Hematopoietic multipotent progenitor cell treated with erythropoietin and hydrocortisone succinate and interleukin-3 and kit ligand, for 4 days (in vitro differentiated cells): ENCODE data around the gene SLC44A1.

ENCODE experiments used
- DNase-seq: peaks from one replicate; pipeline ENCODE4 v3.0.0-alpha.2; 2015

The SLC44A1 gene

GRCh38 chr9:105244003-105244733, at the start of gene SLC44A1:
TSS of gene SLC44A1 (plus strand) at chr9:105244651. CDS start at chr9:105244869, 218 bp downstream.
- peak; percentile 98 for DNase-seq

DNA sequence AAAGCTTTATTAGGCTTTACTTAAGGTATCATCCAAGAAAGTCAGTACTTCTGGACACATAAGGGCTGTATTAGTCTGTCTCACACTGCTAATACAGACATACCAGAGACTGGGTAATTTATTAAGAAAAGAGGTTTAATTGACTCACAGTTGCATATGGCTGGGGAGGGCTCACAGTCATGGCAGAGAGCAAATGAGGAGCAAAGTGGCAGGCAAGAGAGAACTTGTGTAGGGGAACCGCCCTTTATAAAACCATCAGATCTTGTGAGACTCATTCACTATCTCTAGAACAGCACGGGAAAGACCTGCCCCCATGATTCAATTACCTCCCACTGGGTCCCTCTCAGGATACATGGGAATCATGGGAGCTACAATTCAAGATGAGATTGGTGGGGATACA, 49.2 kb upstream of the SLC44A1 start:
- DNase-seq: no peak

DNA sequence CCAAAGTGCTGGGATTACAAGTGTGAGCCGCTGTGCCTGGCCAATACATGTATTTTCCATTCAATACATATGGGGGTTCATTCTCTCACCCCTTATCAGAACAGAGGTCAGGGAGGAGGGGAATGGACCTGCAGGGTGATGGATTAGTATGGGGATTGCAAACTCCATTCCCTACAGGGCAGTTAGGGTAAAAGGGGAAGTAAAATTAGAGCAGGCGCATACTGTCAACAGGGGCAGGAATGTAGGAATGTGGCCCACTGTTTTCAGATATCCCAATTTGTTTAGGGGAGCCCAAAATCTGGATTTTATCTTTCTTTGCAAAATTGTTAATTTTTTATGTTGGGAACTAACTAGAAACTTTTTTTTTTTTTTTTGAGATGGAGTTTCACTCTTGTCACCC, 46.4 kb upstream of the SLC44A1 start:
- no peak for DNase-seq

- DNase-seq: no peak
These were observed 45.6 kb upstream of the SLC44A1 start for GRCh38 chr9:105198865-105199264.

- DNase-seq: no peak
These were observed 40.0 kb upstream of the SLC44A1 start for GRCh38 chr9:105204416-105204815.

- DNase-seq: no peak
These were observed 38.5 kb upstream of the SLC44A1 start for GRCh38 chr9:105205787-105206495.

- DNase-seq: peak; percentile 39
These were observed 38.0 kb upstream of the SLC44A1 start for GRCh38 chr9:105206496-105206820.

DNA sequence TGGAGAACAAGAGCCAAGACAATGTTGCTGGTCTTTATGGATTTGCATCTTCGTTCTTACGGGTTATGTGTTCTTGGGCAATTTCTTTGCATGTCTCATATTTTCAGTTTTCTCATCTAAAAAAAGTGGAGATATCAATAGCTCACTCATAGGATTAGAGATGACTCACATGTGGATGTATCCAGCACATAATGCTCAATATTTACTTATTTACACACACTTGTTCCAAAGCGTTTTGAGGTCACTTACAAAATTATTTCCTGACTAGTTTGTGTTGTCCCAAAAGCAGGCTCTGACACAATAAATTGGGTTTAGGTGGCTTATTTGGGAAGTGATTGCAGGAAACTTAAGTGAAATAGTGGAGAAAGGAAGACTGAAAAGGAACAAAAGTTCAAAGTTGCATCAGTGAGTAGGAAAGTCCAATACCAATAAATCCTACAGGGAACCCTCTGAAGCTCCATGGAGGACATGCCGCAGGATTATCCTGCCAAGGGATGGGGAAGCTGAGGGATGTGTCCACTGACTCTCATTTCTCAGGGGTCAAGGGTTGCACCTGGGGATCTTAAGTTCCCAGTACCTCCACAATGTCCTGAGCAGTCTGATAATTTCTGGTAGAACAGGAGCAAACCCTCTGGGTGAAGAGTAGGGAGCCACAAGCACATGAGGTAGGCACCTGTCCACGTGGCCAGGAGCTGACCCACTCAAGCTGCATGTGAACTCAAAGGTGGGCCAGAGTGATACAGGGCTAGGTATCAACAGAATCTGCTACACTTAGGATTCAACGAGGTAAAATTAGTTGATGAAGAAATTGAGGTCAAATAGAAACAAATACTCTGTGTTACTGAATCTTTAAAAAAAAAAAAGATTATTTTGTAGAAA, 37.4 kb upstream of the SLC44A1 start:
- DNase-seq: no peak

DNA sequence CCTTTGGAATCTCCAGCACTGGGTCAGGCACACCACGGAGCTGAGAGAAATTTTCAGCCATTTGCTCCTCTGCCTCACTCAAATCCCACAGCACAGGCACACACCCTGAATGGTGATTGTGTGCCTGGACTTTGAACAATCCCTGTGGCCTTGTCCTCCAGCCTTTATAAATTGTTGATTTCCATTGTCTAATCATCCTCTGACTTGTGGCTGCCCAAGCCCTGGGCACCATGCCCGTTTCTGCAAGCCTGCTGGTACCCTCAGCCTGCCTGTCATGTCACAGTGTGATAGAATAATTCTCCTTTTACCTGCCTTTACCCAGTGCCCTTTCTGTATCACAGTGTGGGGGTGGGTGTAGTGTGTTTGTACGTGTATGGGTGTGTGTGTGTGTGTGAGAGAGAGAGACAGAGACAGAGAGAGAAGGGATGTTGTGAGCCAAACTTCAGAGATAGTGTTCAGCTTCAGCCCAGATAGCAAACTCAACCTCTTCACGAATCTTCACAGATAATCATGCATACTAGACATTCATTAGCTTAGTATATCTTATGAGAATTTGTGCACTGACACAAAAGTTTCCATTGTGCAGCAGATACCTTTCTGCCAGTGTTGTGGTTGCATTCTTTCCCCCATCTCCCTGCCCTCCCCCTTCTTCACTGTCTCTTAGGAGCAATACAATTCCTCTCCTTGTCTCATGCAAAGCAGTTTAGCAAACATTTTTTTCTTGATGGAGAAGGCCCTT, 27.8 kb upstream of the SLC44A1 start:
- peak; percentile 28 for DNase-seq

GRCh38 chr9:105218673-105219072, 25.8 kb upstream of the SLC44A1 start:
- DNase-seq: no peak

- no peak for DNase-seq
These were observed 25.1 kb upstream of the SLC44A1 start for GRCh38 chr9:105219291-105219805.

DNA sequence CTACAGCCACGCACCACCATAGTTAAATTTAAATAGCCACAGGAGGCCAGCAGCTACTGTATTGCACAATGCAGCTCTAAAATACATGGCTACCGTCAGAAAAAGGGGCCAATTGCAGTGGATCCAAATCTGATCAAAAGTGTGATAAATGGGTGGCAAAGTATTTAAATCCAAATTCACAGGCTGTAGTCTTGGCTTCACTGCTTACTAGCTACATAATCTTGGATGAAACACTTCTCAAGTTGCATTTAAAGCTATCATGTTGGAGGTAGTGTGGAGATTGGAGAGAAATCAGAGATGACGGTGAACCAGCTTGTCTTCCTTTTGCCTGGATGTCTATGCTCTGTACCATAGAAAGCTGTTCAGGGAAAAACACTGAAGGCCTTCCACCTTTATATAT, 24.0 kb upstream of the SLC44A1 start:
- DNase-seq: no peak

GRCh38 chr9:105223544-105224140, 20.8 kb upstream of the SLC44A1 start:
- DNase-seq: no peak

DNA sequence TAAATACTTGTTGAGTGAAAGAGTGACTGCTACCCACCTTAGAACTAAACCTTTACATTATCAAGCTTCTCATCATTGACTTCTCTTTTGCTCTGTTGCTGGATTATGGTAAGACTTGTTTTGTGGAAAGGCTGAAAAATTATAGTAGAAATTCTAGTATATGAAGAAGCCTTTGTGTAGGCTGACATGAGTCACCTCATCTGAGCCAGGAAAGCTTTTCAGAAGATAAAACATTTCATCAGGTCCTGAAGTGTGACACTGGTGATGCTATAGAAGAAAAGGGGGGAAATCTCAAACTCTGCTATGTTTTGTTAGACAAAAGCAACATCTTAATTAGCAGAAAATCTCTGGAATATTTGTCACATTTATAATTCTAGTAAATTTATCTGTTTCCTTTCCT, 18.4 kb upstream of the SLC44A1 start:
- DNase-seq: no peak

GRCh38 chr9:105232207-105232606, 12.2 kb upstream of the SLC44A1 start:
- no peak for DNase-seq

- DNase-seq: no peak
These were observed 10.6 kb upstream of the SLC44A1 start for GRCh38 chr9:105233873-105234272.

- no peak for DNase-seq
These were observed 8.2 kb upstream of the SLC44A1 start for GRCh38 chr9:105236261-105236660.

GRCh38 chr9:105237246-105237645, 7.2 kb upstream of the SLC44A1 start:
- DNase-seq: no peak

- no peak for DNase-seq
These were observed 6.1 kb upstream of the SLC44A1 start for GRCh38 chr9:105238302-105238701.

DNA sequence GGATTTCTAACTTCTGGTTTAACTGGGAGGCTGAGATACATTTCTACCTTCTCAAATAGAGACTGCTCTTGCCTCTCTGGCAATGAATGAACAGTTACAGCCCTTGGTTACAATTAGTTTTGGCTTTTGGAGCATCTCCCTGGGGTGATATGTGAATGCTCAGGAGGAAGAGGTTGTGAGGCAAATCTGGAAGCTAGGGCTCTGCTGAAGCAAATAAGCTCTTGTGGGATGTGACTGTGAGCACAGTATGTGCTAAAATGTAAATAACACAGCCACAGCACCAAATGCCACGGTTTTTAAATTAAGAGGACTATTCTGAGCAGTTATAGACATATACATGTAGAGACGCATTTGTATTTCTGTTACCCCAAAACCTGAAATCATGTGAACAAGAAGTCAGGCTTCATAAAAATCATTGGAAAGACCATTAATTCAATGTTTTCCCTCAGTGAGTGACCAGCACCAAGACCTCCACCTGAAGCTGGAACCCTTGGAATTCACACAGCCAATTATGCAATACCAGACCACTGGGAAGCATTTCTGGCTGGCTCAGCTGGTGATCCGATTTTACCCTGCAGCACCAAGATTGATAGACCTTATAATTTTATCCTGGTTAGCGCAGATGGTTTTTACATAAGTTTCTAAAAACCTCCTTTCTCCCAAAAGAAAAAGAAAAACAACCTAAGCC, 3.0 kb upstream of the SLC44A1 start:
- DNase-seq: no peak

- DNase-seq: no peak
These were observed 2.4 kb upstream of the SLC44A1 start for GRCh38 chr9:105242062-105242461.

DNA sequence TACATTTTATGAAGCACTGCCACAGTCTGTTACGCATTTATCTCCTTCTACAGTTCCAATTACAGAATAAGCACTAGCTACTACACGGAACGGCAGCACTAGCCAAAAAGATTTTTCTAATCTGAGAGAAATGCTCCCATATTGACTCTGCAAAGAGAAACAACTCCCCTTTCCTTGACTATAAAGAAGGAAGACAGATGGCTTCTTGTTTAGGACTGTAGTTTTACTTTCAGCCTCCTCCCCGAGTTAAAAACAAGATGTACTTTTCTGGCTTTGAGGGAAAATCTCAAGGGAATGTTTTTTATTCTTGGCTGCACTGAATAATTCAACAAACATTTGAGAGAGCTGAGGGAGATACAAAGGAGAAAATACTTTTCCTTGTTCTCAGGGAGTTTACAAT, 1.9 kb upstream of the SLC44A1 start:
- DNase-seq: no peak
